Renal cortical epithelial cell (primary cell): Measurements from ENCODE around the gene SYT12. TPM values are rescaled to one million over a fixed set of nuclear protein-coding genes. Genes with fewer than 3 reads are reported as not detected.
A peak's percentile ranks its signal among the peaks of the same experiment; 100 is the strongest.
"Not testable (repeated sequence)": the region's sequence is repeated elsewhere in the genome, so short reads cannot be mapped to it uniquely, and the experiment has no call there.

Experiments
- DNase-seq: peaks from one replicate; pipeline ENCODE4 v3.0.0-alpha.2; 2011; ENCODE audit warnings: low read depth
- total RNA-seq: library from RNA; depleted of rRNA; stranded (reverse); fragments of >200 nt; gene quantifications from 2 replicates; pipeline ENCODE4 v1.2.3, GENCODE V29; 2014

The SYT12 gene, protein sequence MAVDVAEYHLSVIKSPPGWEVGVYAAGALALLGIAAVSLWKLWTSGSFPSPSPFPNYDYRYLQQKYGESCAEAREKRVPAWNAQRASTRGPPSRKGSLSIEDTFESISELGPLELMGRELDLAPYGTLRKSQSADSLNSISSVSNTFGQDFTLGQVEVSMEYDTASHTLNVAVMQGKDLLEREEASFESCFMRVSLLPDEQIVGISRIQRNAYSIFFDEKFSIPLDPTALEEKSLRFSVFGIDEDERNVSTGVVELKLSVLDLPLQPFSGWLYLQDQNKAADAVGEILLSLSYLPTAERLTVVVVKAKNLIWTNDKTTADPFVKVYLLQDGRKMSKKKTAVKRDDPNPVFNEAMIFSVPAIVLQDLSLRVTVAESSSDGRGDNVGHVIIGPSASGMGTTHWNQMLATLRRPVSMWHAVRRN
- 0.87 and 10.6 TPM in 2 replicates for total RNA-seq

DNA sequence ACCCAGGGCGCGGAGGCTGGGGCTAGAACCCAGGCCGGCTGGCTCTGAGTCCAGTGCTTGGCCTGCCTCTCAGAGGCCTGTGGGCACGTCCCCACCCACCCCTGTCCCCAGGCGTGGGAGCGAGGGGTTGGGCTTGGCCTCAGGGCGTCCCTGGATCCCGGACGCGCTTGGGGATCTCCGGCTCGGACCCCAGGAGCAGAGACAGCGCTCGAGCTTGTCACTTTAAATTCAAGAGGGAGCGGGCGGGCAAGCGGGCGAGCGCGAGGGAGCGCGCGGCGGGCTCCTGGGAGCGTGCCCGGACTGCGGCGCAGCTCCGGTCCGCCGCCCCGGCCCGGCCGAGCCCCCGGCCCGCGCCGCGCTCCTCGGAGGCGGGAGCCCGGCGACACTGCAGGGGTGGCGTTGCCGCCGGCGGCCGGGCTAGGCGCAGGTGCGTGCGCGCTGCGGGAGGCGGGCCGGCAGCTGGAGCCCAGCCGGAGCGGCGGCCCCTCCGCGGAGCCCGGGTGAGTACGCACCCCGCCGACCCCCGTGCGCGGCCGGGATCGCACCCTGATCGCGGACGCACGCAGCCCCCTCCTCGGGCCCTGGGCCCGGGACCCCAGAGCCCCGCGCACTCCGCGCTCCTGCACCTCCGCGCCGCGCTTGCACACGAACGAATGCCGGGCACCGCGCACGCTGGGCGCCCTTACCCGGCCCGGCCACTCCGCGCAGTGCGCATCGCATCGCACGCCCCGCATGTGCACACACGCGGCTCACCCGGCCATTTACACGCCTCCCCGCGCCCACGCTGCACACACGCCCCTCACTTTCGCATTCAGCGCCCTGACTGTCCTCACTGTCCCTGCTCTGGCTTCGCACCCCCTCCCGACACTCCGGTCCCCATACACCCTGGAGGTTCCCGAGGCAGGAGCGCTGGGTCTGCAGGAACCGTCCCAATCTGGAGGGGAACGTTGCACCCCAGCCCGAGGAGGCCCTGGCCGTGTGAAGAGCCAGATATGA lies at the start of gene SYT12:
TSS of gene SYT12 (plus strand) at position 174 of the 996 bp plus-strand sequence. CDS start 7,011 bp downstream, outside the sequence.
- DNase-seq, result no peak

- no peak for DNase-seq
Observed at GRCh38 chr11:66973956-66974580, 48.9 kb upstream of the SYT12 start.

- no peak for DNase-seq
Observed at GRCh38 chr11:66974724-66975404, 48.1 kb upstream of the SYT12 start, which contains the start of gene C11orf86. TSS of gene C11orf86 (plus strand) at chr11:66975304. CDS start at chr11:66975363, 59 bp downstream.

- no peak for DNase-seq
Observed at GRCh38 chr11:66975405-66976027, 47.4 kb upstream of the SYT12 start.

- no peak for DNase-seq
Observed at GRCh38 chr11:66976028-66976467, 46.9 kb upstream of the SYT12 start.

GRCh38 chr11:66976925-66977324 lies 46.0 kb upstream of the SYT12 start:
- no peak for DNase-seq

GRCh38 chr11:66978229-66978628 lies 44.7 kb upstream of the SYT12 start:
- DNase-seq, result no peak

DNA sequence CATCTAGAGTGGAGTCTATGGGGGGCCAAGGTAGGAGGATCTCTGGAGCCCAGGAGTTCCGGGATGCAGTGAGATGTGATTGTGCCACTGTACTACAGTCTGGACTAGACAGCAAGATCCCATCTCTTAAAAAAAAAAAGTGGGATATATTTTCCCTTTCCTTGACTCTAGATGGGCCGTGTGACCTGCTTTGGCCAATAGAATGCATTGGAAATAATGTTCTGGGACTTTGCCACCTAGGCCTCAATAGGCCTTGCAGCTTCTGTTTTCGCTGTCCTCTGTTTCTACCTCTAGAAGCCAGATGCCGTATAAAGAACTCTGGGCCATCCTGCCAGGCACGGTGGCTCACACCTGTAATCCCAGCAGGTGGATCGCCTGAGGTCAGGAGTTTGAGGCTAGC lies 44.2 kb upstream of the SYT12 start:
- DNase-seq, result no peak

- no peak for DNase-seq
Observed at GRCh38 chr11:66979336-66979980, 43.5 kb upstream of the SYT12 start.

DNA sequence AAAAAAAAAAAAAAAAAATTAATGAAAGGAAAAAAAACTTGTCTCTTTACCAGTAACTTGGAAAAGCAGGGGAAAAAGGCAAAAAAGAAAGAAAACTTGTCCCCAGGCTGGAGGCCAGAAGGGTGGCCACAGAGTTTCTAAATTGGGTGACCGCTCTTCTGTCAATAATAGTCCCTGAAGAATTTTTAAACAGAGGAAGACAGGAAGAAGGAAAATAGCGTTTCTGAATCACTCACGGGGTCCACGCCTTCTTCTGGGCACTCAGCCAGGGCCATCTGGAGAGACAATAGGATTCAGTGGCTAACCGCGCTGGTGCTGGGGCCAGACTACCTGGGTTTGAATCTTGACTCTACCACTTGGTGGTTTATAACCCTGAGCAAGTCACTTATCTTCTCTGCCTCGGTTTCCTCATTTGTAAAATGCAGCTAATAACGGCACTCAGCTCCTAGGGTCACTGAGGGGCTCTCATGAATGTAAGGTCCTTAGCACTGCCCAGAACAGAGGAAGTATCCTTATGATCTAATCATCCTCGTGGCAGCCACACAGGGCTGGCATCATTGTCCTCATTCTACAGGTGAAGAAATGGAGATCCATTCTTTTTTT lies 40.9 kb upstream of the SYT12 start:
- peak; percentile 90 for DNase-seq

DNA sequence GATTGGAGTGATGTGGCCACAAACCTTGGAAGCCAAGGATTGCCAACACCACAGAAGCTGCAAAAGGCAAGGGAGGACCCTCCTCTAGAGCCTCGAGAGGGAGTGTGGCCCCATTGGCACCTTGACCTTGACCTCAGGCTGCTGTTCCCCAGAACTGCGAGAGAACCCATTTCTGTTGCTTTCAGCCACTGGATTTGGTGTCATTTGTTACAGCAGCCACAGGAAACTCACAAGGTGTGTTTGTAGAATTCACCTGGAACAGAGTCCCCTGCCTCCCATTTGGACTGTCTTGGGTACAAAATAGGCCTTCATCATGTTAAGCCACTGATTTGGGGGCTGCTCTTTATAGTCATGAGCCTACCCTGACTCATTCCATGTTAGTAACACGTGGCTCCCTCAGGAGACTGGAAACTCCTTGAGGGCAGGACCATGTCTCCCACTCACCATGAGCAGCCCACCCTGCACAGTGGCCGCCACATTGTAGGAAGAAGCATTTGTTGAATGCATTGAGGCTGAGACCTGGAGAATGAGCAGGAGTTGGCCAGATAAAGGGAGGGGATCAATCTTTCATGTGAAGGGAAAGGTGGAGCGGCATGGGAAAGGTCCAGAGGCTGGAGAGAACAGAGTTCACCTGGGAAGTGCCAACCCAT lies 39.5 kb upstream of the SYT12 start:
- no peak for DNase-seq

- DNase-seq, result no peak
Observed at GRCh38 chr11:66985508-66986177, 37.3 kb upstream of the SYT12 start.

DNA sequence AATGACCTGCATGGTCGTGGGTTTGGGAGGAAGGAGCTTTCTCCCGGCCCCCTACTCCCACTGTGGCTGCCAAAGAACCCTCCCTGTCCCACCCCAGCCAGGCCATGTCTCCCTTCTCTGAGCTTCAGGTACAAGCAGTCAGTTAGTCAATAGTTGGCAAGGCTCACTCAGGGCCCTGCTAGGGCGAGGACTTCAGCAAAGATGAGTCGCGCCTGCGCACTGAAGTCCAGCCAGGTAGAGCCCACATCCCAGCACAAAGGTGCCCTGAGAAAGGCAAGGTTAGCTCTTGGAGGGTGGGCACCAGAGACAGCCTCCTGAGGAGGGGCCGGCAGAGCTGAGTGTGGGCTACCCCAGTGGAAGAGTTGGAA lies 36.8 kb upstream of the SYT12 start:
- no peak for DNase-seq

GRCh38 chr11:66987158-66987620 lies 35.7 kb upstream of the SYT12 start:
- DNase-seq, result no peak

DNA sequence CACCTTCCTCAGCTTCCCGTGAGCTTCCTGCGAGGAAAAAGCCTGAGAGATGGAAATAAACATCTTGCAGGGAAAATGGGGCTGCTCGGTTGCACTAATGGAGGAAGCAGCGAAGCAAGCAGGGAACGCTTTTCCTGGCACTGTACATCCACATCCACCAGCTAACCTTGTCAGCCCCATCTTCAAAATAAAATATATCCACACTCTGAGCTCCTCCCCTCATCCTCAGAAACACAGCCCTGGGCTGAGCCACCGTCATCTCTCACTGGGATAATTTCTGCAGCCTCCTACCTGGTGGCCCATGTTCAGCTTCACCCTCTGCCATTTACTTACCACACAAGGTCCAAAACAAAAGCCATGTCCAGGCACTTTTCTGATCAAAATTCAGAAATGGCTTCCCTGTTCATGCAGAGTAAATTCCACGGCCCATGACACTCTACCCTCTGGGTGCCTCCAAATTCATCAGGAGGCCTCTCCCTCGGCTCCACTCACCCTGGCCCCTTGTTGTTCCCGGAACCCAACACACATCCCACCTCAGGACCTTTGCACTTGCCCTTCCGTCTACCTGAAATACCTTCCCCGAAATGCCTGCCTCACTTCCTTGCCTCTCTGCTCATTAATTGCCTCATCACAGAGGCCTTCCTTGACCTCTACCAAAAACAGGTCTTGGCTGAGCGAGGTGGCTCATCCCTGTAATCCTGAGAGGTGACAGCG lies 34.9 kb upstream of the SYT12 start:
- no peak for DNase-seq

DNA sequence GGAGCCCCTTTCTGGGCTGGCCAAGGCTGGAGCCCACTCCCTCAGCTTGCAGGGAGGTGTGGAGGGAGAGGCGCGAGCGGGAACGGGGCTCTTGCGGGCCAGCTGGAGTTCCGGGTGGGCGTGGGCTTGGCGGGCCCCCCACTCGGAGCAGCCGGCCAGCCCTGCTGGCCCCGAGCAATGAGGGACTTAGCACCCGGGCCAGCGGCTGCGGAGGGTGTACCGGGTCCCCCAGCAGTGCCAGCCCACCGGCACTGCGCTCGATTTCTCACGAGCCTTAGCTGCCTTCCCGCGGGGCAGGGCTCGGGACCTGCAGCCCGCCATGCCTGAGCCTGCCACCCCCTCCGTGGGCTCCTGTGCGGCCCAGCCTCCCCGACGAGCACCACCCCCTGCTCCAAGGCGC lies 34.2 kb upstream of the SYT12 start:
- DNase-seq, result not testable (repeated sequence)

DNA sequence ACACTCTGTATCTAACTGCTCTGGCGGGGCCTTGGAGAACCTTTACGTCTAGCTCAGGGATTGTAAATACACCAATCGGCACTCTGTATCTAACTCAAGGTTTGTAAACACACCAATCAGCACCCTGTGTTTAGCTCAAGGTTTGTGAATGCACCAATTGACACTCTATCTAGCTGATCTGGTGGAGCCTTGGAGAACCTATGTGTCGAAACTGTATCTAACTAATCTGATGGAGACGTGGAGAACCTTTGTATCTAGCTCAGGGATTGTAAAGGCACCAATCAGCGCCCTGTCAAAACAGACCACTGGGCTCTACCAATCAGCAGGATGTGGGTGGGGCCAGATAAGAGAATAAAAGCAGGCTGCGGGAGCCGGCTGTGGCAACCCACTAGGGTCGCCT lies 33.6 kb upstream of the SYT12 start:
- DNase-seq, result not testable (repeated sequence)

- DNase-seq, result no peak
Observed at GRCh38 chr11:66992041-66992440, 30.9 kb upstream of the SYT12 start.
